Measurements from ENCODE around the gene CDH13.

DNA sequence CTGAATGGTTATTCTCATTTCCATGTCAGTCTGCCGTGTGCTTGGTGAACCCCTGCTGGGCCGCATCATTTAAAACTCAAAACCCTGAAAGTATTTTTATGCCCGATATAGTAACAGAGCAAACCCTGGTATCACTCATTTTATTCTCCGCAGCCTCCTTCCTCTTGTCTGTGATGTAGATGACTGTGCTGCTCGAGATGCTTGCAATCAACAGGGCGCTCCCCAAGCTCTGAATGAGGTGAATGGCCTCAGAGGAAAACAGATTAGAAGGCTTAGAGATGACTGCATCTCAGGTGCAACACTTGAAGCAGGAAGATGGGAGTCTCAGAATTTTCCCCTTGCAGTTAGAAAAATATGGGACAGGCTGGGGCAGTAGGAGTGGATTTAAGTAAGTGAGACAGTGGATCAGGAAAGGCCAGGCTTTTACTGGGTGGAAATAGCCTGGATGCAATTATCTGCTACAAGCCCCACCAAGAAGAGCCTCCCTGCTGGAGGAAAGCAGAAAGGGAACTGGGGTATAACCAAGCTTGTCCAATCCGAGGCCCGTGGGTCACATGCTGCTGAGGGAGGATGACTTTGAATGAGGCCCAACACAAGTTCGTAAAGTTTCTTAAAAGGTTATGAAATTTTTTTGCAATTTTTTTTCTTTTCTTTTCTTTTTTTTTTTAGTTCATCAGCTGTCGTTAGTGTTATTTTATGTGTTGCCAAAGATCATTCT lies 166.9 kb downstream of the CDH13 start:
- no peak for TF ChIP-seq CTCF (IDR thresholded peaks at IDR 0.05)
- no peak for TF ChIP-seq POLR2A (IDR thresholded peaks at IDR 0.05)

All from Peyer's patch (tissue), 4 donors.